Right kidney (tissue), 1 donor: Measurements from ENCODE around the gene GPRIN1.
A peak's percentile ranks its signal among the peaks of the same experiment; 100 is the strongest.
"Not testable (repeated sequence)": the region's sequence is repeated elsewhere in the genome, so short reads cannot be mapped to it uniquely, and the experiment has no call there.

ENCODE experiments used
- DNase-seq: peaks from one replicate; pipeline ENCODE4 v3.0.0-alpha.2; 2016

Gene GPRIN1

DNA sequence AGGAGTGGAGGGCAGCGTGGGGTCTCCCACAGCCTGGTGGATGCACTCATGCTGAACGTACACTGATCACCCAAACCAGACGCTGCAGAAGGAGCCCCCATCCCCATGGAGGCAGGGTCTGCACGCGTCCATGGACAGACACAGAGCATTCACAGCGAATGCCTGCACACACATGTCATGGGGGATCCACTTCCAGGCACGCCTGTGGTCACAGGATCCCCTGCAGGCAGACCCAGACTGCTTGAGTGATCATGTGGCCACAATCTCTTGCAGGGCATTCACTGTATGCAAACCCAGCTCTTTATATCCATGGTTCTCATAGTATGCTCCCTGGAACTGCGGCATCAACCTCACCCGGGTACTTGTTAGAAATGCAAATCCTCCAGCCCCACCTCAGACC lies 15.0 kb upstream of the GPRIN1 start:
- no peak for DNase-seq

DNA sequence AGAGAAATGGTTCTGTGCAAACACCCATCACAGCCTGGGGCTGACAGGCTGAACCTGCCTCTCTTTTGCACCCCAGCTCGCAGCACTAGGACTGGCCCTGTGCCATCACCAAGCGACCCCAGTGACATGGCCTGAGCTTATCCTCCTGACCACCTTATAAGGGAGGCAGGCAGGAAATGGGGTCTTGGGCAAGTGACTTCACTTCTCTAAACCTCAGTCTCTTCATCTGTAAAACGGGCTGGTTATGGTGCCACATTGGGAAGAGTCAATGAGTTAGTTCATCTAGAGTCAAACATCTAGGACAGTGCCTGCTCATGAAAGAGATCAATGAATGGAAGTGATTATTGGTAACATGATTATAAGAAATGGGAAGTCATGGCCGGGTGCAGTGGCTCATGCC lies 14.2 kb upstream of the GPRIN1 start:
- DNase-seq = no peak

DNA sequence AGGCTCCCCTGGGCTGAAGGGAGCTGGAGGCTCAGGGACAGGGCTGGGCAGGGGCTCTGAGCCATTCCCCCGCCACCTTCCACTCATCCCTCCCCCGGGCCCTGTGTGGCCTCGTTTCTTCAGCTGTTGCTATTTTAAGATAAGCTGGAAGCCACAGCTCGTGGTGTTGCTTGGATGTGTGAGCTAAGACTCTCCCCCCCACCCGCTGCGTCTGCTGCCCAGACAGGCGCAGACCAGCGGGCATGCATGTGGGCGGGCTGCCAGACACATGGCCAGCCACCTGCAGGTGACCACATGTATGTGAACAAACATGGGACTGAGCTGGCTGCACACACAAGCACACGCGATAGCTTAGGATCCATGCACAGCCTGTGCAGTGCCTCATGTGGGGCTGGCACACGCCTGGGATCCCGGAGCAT lies 11.7 kb upstream of the GPRIN1 start:
- no peak for DNase-seq

DNA sequence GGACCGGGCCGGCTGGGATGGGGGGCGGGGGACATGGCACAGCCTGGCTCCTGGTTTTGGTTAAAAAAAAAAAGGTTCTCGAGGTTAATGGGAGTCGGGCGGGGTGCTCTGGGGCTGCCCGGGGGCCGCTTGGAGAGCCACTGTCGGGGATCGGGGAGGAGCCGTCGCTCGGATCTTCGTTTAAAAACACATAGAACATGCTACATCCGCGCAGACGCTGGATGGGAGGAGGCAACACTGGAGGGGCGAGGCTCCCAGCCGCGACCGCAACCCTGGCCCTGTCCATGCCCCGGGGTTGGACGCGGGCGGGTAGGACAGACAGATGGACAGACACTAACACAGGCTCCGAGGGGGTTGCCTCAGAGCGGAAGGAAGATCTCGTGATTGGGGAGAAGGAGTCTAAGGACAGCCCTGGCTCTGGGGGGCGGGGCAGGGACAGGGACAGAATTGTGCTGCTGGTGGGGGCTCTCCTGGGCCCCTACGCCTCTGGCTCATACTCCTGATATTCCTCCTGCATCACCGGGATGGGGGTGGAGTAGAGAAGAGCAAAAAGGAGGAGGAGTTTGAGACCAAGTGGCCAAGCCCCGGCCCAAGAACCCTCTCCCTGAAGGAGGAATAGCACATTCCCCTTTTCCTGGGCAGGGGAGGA lies 10.5 kb upstream of the GPRIN1 start:
- no peak for DNase-seq

DNA sequence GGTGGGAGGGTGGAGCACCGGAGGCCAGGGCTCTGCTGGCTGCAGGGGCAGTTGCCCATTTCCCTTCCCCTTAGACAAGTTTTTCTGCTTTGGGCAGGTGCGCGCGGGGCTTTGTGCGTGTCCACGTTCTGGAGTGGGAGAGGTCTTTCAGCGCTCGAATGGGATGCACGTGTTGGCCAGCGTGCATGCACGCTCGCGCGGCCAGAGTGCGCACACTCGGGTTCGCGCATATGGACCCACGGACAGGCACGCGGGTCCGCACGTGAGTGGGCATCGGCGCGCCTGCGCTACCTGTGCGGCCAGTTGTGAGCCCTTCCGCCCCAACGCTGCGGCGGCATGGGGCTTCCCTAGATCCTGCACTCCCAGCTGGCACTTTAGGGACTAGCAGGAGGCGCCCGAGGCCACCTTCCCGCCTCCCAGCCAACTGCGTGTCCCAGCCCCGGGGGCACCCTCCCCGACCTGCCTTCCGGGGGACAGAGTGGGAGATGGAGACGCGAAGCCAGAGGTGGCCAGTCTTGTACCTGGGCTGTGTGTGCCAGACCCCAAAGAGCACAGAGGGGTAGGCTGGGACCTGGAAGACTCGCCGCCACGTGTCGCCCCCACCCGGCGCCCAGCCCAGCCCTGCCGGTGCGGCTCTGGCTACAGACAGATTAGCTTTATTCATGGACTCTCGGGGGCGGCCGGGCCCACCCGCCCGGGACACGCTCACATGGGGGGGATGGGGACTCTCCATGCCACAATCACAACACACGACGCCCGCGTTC lies 9.8 kb upstream of the GPRIN1 start:
- peak; percentile 36 for DNase-seq

DNA sequence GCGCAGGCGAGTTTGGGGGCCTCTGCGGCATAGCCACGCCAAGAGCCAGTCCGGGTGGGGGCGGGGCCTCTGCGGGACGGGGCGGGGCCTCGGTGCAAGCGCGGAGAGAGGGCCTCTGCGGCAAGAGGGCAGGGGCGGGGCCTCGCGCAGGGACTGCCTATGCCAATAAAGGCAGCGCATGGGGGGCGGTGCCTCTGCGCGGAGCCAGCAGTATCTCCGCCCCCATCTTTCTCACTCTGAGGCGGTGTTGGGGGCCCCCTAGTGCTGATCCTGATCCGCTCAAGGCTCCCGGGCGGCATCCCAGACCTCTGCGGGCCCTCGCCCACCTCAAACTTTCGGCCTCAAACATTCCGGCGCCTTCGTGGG lies 9.2 kb upstream of the GPRIN1 start:
- DNase-seq = peak; percentile 41

DNA sequence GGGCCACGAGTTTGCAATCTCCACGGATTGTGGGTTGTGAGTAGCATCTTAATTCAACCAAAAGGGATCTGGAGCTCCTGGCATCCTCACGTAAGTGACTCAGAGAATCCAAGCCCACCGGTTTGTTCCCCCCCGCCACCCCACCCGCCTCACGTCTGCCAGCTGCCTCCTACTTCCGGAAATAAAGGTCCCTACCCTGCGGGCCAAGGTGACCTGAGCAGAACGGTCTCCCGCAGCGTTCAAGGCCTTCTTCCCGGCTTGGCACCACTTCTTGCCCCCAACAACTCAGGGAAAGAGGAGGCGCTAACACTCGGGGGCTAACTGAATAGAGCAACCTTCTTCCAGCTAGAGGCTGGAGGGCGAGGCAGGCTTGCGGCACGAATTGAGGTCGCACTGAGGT lies 8.8 kb upstream of the GPRIN1 start:
- DNase-seq = no peak

DNA sequence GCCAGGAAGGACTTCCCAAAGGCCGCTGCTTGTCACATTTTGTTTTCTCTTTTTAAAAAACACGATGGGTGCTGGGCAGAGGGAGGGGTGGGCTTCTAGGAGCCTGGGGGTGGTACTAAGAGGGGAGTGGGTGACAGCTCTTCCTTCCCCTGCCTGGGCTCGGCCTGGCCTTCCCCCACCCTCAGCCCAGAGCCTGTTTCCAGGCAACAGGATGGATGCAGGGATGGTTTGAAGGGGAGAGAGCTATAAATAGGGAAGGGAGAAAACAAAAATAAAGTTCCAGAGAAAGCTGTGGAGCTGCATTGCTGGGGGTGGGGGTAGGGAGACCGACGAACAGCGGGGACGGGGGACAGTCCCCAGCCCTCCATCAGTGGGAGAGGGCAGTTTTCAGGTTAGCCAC lies 6.6 kb upstream of the GPRIN1 start:
- no peak for DNase-seq

DNA sequence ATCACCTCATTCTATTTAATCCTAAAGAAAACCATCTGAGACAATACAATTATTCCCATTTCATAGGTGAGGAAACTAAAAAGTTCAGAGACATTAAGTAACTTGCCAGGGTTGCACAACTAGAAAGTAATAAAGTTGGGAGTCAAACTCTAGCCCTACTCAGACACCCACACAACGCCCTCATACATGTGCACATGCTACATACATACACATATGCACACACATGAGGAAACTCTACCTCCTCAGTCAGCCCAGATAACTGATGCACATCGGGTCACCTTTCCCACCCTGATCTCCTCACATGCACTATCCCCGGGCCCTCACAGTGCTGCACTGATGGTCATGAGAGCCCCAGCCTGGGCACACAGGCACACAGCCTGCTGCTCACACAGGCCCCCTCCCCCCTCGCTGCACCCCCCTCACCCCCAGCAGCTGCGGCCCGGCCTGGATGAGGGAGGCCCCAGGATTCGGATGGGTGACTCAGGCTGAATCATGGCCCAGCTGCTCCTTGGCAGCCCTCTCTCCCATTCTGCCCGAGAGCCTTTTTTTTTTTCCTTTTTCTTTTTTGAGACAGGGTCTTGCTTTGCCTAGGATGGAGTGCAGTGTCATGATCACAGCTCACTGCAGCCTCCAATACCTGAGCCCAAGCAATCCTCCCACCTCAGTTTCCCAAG lies 5.0 kb upstream of the GPRIN1 start:
- DNase-seq = no peak

DNA sequence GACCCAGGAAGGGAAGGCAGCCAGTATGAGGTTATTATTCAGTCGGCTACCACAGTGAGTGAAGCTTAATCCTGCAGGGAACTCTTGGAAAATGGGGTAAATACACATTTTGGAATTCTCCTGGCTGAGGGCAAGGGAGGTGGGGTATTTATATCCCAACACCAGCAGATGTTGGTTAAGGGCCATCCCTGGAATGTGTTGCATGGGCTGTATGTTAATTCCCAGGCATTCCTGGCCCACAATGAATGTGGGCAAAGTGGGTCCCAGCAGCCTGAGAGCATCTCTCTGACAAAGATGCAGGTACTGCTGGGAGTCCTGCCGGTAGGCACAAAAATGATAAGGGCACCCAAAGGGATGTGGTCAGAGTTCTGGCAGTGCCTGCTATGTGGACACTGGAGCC lies 2.9 kb upstream of the GPRIN1 start:
- DNase-seq = no peak

DNA sequence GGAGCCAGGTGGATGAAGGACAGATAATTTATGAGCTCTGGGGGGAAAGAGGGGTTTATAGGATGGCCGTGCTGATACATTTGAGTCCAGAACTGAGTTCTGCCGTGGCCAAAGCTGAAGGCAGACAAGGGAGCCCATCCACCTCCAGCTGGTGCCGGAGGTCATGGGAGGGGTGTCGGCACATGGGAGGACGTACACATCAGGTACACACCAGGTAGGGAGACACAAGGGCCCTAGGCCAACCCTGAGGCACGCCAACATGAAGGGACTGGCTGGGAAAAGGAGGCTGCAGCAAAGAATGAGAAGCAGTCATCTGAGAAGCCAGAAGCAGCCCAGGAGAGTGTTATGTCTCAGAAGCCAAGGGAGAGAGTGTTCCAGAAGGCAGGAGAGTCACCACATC lies 2.1 kb upstream of the GPRIN1 start:
- DNase-seq = no peak

DNA sequence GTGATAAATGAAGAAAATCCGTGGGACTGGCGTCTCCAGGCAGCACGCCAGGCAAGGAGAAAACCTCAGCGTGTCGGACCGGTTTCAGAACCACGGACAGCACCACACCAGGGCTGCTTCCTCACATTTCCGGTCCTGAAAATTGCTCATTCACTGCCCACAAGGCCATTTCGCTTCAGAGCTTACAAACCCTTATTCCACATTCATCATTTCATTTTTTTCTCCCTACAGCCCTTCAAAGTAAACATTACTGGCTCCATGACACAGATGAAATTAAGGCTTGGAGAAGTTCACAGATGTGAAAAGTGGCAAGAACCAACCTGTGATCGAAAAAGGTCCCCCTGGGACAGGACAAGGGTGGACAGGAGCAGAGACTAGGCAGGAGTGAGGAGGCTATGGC lies 1.5 kb upstream of the GPRIN1 start:
- DNase-seq = no peak

DNA sequence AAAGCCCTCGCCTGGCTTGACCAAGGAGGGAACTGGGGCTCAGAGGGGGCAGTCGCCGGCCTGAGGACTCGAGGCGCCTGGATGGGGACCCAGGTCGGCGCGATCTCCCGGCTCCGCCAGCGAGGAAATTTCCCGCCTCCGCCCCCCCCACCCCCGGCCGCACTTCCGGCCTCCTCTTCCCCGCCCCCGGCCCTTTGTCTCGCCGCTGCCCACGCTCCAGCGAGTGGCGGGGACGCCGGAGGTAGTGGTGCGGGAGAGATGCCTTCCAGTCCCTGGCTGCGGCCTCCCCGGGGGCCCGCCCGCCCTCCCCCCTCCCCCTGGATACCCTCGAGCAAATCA lies 448 bp upstream of the GPRIN1 start:
- DNase-seq = no peak

DNA sequence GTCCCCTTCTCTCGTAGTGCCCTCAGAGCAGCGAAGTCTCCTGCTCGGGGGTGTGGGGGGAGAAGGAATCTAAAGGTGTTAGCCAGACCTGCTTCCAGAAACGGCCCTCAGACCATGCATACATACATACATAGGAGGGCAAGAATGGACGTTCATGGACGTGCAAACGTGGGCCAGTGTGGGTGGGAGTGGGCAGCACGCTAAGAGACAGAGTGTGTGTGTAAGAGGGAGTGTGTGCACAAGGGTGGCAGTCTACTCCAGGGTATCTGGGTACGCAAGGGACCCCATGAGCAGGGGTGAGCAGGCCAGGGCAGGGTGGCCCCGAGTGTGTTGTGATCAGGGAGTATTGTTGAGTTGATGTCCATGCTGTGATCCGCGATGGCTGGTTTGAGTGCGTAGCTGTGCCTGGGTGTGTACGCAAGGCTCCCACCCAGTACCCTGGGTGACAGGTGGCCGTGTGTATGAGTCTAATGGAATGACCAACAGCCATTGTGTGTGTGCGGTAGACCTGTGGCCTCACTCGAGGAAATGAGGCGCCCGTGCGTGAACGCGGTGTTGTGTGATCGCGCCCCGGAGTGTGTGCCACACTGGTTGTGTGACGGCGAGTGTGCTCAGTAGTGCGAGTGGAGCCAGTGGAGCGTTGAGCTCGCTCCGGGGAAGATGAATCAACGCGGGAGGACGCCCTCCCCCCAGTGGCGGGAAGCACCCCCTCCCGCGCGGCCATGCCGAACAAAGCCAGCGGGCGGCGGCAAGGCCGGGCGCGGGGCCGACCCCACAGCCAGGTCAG lies 826 bp downstream of the GPRIN1 start:
- no peak for DNase-seq

DNA sequence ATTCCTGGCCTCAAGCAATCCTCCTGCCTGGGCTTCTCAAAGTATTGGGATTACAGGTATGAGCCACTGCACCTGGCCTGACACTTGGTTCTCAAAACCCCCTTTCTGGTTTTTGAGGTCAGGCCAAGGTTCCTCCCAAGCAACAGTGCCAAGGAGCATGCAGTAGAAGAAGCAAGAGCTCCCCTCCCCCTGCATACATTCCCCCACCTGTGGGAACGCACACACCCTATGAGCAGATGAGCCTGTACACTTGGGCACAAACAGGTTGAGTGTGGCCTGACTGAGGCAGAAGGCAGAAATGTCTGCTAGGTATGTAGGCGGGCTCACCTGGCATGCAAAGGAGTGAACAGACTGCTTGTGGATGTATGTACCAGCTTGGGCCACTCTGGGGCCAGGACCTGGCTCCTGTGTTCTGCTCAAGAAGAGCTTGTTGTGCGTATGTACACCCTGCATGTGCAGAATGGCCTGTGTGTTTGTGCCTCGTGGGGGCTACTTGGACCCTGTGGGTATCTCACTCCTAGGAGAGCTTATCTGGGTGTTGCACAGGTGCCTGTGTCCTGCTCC lies 1.7 kb downstream of the GPRIN1 start:
- no peak for DNase-seq

DNA sequence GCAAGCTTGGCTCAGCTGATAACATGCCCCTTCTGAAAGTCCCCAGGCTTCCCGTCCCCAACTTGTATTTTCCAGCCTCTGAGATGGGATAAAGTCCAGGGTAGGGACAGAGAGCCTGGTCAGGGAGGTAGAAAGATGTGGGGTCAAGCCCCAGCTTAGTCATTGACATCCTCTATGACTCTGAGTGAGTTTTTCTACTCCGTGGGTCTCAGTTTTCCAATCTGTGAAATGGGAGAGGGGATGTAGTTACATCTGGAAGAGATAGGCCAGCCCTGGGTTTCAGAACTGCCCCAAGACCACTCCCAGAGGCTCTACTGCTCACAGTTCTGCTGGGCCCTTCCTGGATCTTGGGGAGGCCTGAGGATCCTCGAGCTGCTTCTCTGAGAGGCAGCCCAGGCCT lies 3.1 kb downstream of the GPRIN1 start:
- no peak for DNase-seq

DNA sequence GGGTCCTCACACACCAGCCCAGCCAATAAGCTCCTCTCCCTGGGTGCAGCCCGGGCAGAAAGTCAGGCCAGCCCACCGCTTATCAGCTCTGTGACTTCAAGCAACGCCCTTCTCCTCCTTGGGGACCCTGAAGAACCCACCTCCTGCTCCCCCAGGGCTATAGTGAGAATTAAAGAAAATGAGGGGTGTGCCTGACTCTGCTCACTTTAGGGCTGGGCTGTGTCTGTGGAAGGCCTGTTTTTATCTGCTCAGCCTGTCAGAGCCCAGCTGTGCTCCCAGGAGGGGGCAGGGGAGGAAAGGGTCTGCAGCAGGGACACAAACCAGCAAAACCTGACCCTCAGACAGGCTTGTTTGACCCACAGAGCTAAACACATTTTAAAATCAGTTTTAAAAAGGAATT lies 3.9 kb downstream of the GPRIN1 start:
- no peak for DNase-seq

DNA sequence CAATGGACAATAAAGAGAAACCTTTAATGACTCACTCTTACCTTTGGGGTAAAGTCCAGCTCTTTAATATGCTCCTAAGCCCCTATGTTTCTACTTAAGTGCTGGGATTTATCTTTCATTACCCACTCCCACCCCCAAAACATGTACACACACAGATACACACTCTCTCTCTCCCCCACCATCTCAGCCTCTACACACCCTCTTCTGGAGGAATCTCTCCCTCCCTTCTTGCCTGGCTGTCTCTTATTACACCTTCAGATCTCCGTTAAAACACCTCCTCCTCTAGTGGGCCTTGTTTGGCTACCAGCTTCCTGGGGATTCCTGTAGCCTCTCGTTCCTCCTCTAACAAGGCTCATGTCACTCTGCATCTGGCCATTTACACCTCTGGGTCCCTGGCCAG lies 6.9 kb downstream of the GPRIN1 start:
- no peak for DNase-seq

DNA sequence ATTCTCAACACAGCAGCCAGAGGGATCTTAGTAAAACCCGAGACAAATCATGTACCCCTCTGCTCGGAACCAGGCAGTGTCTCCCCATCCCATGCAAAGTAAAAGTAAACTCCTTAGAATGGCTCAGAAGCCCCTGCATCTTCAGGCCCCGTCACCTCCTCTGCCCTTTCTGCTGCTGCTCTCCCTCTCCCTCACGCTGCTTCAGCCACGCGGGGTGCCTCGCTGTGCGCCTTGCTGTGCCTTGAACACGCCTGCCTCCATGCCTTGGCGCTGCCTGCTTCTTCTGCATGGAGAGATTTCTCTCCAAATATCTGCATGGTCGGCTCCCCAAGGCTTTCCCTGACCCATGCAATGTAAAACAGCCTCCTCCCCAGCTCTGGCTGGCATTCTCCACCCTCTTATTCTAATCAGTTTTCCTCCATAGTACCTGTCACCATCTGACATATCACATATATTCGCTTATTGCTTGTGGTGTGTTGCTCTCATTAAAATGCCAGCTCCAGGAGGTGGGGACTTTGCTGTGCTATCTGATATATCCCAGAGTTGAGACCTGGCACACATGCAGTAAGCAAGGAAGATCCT lies 8.0 kb downstream of the GPRIN1 start:
- DNase-seq = no peak

DNA sequence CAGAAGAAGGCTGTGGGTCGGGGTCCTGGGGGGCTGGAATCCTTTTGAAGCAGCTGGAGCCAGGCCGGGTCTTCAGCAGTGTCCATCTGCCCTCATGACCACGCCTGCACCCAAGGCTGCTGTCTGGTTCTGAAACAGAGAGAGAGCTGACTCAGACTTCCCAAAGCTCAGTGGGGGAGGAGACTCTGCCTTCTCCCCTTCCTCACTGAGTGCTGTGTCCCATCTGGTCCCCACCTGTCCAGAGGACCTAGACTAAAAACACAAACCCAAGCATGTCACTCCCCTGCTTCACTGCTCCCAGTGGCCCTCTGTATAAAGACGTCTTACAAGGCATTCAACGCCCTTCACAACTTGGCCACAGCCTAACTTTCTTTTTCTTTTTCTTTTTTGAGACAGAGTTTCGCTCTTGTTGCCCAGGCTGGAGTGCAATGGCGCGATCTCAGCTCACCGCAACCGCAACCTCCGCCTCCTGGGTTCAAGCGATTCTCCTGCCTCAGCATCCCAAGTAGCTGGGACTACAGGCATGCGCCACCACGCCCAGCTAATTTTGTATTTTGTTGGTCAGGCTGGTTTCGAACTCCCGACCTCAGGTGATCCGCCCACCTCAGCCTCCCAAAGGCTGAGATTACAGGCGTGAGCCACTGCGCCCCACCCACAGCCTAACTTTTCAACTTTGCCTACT lies 10.1 kb downstream of the GPRIN1 start:
- not testable (repeated sequence) for DNase-seq

DNA sequence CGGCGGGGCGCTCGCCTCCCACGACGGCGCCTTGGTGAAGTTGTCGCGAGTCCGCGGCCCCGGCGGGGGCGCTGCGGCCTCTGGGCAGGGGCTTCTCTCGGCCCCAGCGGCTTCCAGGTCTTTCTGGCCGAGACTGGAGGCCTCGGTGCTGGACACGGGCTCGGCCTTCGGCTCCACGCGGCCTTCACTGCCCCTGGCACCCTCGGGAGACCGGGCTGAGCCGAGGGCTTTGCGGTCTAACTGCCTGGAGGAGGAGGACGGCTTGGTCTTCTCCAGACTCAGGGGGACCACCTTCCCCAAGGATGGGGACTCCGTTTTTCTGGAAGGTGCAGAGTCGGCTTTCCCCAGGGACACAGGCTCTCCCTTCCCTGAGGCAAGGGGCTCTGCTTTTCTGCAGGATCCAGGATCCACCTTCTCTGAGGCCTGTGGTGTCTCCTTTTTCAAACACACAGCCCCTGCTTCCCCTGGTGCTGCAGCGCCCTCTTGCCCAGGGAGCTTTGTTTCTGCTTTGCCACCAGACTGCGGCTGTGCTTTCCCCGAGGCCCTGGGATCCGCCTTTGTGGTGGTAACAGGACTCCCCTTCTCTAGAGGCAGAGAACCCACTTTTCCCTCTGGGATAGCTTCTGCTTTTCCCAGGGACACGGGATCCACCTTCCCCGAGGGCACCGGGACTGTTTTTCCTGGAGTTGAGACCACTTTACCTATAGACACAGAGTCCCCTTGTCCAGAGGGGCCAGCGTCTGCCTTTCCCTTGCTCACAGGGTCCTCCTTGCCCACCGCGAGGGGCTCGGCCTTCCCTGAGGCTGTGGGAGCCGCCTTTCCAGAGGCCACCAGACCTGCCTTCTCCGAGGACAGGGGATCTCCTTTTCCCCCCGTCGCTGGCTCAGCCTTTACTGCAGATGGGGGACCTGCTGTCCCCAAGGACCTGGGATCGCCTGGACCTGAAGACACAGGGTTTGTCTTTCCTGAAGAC lies 12.3 kb downstream of the GPRIN1 start:
- no peak for DNase-seq
